ENCODE results near the gene UGCG.
A peak's percentile ranks its signal among the peaks of the same experiment; 100 is the strongest.
"Not testable (repeated sequence)": the region's sequence is repeated elsewhere in the genome, so short reads cannot be mapped to it uniquely, and the experiment has no call there.

Gene UGCG

GRCh38 chr9:111891910-111892499 lies 4.6 kb upstream of the UGCG start:
- peak; percentile 64 for DNase-seq

DNA sequence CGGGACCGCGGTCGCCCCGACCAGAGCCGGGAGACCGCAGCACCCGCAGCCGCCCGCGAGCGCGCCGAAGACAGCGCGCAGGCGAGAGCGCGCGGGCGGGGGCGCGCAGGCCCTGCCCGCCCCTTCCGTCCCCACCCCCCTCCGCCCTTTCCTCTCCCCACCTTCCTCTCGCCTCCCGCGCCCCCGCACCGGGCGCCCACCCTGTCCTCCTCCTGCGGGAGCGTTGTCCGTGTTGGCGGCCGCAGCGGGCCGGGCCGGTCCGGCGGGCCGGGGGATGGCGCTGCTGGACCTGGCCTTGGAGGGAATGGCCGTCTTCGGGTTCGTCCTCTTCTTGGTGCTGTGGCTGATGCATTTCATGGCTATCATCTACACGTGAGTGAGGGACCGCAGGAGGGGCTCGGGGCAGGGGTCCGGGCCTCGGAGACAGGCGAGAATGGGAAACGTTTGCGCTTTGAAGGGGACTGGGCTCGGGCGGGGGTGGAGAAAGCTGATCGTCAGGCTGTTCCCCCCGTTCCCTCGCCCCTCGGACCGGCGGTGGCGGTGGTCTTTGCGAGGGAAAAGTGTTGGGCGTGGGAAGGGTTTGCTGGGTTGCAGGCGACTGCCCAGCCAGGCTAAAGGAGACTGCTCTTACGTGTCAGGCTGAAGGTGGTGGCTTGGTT lies 457 bp downstream of the UGCG start:
- no peak for DNase-seq

GRCh38 chr9:111897601-111898137 lies 1.1 kb downstream of the UGCG start:
- DNase-seq, result peak; percentile 64

GRCh38 chr9:111898331-111899096 lies 1.9 kb downstream of the UGCG start:
- DNase-seq, result no peak

- DNase-seq, result no peak
Measured at GRCh38 chr9:111900151-111900857, 3.7 kb downstream of the UGCG start.

DNA sequence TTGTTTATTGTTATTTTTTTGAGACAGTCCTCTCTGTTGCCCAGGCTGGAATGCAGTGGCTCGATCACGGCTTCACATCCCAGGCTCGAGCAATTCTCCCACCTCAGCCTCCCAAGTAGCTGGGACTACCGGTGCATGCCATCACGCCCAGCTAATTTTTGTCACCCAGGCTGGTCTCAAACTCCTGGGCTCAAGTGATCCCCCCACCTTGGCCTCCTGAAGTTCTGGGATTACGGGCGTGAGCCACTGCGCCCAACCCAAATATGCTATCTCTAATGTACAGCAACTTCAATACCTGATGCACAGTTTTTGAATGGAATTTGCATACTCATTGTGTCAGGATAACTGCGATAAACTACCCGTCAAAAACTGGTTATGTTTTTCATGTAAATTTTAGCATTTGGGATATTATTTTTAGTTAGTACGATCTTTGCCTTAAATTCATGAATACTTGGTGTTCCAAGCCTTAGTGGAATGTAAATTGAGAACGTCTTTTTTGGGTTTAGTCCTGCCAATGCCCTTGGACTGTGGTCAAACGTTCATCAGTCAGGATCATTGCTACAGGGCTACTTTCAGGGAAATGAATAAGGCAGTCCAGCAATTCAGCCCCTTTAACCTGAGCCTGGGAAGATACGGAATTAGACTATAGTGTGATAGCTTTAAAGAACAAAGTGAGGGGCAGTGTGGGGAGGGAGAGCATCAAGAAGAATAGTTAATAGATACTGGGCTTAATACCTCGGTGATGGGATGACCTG lies 4.4 kb downstream of the UGCG start:
- no peak for DNase-seq

DNA sequence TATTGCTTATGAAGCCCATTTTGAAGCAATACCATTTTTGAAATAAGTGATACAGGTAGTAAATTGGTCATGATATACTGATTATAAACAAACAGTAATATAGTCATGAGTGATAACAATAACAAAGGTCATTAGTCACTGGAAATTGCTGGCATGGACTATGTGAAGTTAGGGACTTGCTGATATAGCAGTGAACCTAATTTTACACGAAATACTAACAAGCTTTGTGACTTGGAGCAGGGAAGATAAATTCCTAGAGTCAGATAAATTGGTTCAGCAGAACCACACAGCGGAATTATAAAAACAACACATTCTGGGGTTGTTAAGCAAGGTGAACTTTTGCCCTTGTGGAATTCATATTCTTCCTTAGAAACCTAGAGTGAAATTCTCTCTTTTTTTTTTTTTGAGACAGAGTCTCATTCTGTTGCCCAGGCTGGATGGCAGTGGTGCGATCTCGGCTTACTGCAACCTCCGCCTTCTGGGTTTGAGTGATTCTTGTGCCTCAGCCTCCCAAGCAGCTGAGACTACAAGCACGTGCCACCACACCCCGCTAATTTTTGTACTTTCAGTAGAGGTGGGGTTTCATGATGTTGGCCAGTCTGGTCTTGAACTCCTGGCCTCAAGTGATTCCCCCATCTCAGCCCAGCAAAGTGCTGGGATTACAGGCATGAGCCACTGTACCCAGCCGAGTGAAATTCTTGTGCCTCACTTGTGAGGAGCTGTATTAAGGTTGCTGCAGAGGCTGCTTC lies 6.0 kb downstream of the UGCG start:
- no peak for DNase-seq

GRCh38 chr9:111903535-111903934 lies 6.9 kb downstream of the UGCG start:
- not testable (repeated sequence) for DNase-seq

DNA sequence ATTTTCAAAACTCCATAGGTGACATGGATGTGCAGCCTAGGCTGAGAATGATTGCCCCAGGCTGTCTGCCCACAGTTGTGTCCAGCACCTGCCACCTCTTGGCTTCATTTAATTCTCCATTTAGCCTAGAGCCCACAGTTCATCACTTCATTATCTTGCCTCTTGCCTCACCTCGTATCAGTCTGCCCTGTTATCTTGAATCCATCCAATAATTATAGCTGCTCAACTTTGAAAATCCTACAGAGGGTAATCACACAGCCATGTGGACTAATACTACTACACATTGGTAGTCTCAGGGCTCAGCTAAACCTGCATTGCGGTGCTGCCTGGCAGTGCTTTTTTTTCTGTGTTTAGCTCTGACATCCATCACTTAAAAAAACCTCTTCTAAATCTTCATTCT lies 7.4 kb downstream of the UGCG start:
- DNase-seq, result no peak

DNA sequence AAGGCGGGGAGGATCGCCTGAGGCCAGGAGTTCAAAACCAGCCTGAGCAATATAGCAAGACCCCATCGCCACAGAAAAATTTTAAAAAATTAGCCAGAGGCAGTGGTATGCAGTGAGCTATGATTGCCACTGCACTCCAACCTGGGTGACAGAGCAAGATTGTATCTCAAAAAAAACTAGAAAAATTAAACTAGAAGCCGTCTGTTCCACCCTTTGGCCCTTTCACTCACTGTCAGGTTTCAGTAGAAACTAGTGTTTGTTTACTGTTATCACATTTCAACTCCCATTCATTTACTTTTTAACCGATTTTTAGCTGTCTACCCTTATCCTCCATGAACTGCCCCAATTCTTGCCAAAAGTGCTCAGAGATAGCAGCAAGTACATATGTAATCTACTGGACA lies 8.3 kb downstream of the UGCG start:
- DNase-seq, result no peak

- no peak for DNase-seq
Measured at GRCh38 chr9:111907147-111907546, 10.5 kb downstream of the UGCG start.

DNA sequence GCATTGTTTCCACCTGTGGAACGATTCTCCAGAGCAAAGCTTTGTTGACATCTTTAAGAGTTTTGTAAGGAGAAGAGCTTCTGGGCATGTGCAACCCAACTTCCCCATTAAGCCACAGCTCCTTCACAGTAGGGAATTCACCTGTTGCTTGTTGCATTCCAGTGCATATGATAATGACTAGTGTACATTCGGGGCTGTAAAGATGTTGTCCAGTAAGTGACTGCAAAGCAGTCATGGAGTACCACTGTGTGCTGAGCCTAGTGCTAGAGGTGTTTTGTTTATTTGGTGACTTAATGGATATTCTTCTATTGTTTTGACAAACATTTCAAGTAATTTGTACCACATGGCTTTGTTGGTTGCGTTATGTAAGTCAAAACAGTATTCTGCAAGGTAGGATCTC lies 12.8 kb downstream of the UGCG start:
- no peak for DNase-seq

DNA sequence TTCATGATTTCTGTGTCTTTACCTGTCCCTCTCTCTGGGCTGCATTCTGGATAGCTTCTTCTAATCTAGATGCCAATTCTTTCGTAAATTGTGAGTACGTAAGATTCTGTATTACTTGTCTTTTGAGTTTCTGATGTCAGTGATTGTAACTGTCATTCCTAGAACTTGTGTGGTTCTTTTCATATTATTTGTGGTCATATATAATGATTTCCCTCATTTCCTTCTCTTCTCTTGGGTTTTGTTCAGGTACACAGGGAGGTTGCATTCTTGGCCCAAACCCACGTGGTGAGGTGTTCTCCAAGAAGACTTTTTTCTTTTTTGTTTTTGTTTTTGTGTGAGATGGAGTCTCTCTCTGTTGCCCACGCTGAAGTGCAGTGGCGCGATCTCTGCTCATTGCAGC lies 13.8 kb downstream of the UGCG start:
- DNase-seq, result no peak

DNA sequence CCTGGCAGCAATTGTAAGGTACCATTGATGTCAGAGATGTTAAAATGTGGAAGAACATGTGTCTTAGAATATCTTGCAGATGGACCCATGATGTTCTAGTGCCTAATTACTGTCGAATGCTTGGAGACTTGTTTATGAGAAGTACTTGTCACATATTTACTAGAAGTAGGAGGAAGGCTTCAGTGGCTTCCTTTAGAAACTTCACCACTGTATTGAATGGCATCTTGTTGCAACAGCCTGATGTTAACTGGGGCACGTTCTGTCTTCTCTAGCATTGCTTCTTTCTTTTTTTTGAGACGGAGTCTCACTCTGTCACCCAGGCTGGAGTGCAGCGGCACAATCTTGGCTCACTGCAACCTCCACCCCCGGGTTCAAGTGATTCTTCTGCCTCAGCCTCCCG lies 16.5 kb downstream of the UGCG start:
- no peak for DNase-seq

DNA sequence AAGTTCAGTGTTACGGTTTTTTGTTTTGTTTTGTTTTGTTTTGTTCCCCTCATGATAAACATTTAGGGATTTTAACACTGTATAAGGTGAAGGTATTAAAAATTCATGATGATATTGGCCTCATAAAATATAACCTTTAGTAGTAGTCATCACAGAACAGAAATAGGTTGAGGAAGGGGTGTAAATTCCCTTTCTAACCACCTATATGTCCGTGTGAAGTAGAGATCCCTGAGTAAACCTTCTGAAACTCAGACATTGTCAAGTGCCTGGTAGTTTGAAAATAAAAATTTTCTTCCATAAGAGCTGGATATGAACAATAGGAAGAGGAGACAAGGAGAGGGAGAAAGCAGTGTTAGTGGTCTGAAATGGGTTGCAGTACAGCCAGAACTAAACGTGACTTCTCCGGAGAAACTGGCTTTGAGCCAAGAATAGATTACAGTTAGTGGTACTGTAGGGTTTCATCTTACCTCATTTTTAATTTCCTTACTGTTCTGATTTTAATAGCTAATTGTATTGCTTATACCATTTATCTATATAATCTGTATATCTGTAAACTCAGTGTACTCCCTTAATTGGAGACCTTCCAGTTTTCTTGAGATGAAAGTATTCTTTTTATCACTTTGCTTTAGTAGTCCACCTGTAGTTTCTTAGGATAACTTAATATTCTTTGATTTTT lies 18.3 kb downstream of the UGCG start:
- peak; percentile 61 for DNase-seq

GRCh38 chr9:111915425-111915758 lies 18.8 kb downstream of the UGCG start:
- no peak for DNase-seq

DNA sequence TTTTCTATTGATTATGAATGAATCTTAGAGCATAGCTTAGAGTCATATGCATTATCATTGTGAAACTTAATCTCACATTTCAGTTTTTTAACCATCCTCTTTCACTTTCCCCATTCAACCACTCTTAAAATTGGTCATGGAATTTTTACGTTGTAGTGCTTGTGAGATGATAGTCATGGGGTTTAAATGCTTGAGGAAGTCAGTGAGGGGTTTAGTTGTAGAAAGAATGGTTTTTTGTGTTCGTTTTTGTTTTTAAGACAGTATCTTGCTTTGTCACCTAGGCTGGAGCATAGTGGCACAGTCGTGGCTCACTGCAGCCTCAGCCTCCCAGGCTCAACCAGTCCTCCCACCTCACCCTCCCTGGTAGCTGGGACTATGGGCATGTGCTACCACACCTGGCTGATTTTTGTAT lies 19.6 kb downstream of the UGCG start:
- no peak for DNase-seq

DNA sequence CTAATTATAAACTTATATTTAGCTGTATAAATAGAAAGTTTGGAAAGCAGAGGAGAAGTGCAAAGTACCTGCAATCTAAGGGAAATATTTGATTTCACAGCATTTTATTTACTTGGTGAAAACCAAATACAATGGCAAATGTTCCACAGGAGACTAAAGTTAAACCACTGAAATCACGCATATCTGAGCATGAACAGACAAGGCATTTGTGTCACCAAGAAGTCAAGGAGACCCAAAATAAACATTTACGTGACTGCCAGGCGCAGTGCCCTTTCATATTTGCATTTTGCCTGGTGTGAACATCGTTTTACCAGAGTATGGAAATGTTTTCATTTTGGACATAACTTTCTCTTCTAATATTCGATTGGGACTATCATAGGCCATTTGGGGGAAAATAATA lies 20.6 kb downstream of the UGCG start:
- DNase-seq, result no peak

DNA sequence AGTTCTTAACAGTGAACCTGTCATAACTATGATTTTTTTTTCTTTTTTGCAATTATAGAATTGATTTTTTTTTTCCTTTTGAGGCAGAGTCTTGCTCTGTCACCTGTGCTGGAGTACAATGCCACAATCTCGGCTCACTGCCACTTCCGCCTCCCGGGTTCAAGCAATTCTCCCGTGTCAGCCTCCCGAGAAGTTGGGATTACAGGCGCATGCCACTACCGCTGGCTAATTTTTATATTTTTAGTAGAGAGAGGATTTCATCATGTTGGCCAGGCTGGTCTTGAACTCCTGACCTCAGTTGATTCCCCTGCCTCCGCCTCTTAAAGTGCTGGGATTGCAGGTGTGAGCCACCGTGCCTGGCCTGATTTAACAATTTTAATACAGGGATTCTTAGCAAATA lies 21.4 kb downstream of the UGCG start:
- no peak for DNase-seq

GRCh38 chr9:111919875-111920274 lies 23.3 kb downstream of the UGCG start:
- no peak for DNase-seq

DNA sequence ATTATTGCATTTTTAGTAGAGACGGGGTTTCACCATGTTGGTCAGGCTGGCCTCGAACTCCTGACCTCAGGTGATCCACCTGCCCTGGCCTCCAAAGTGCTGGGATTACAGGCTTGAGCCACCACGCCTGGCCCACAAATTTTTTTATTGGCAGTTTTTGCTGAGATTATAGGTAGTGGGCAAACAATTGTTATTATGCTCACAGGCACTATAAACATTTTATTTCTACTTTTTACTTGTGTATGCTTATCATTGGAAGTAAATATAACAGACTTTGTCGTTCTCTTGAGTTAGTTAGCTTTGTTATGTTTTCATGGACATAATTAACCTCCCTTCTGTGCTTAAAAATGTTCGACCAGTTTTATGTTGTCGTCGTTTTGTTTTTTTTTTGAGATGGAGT lies 23.9 kb downstream of the UGCG start:
- no peak for DNase-seq

Measured in NCI-H2029 treated with DMSO at 0.1 percent for 48 hours (cell line).